ENCODE measurements around the gene GNB5.

- TF ChIP-seq, protein P1, sequence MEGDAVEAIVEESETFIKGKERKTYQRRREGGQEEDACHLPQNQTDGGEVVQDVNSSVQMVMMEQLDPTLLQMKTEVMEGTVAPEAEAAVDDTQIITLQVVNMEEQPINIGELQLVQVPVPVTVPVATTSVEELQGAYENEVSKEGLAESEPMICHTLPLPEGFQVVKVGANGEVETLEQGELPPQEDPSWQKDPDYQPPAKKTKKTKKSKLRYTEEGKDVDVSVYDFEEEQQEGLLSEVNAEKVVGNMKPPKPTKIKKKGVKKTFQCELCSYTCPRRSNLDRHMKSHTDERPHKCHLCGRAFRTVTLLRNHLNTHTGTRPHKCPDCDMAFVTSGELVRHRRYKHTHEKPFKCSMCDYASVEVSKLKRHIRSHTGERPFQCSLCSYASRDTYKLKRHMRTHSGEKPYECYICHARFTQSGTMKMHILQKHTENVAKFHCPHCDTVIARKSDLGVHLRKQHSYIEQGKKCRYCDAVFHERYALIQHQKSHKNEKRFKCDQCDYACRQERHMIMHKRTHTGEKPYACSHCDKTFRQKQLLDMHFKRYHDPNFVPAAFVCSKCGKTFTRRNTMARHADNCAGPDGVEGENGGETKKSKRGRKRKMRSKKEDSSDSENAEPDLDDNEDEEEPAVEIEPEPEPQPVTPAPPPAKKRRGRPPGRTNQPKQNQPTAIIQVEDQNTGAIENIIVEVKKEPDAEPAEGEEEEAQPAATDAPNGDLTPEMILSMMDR (conservative IDR thresholded peaks at IDR 0.05) = no peak
- TF ChIP-seq ZFX (IDR thresholded peaks at IDR 0.05) = no peak
These were observed 76.7 kb downstream of the GNB5 start for GRCh38 chr15:52114261-52115055.
